ENCODE data around the gene BCL7B.

The BCL7B gene

DNA sequence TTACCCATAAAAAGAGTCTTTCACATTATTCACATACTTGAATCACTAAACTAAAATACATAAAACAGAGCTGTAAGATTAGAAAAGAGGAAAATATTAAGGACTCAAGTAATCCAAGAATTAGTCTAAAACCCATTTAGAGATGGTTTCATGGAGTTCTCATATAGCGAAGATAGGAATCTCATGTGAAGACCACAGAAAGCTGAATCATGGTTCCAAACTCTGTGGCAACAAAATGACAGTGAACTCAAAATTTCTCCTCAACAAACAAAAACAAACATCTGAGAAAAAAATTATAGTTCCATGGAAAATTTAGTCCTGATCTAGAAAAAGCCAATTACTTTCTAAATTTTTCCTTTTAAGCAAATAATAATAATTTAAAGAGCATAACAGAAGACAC lies 70.0 kb downstream of the BCL7B start:
- DNase-seq: no peak

All from NCI-H146 (cell line).